Endodermal cell (in vitro differentiated cells): ENCODE results near the gene IL22RA2. TPM values are rescaled to one million over a fixed set of nuclear protein-coding genes. Genes with fewer than 3 reads are reported as not detected.

ENCODE experiments used
- DNase-seq: peaks from one replicate; pipeline ENCODE4 v3.0.0-alpha.2; 2017
- H3K27ac ChIP-seq: 2 replicates; pipeline ENCODE4 v1.5.1; 2013; ENCODE audit warnings: mild to moderate bottlenecking, low read depth, low read length, moderate library complexity
- H3K27me3 ChIP-seq: 2 replicates; pipeline ENCODE4 v1.6.1; 2013; ENCODE audit warnings: mild to moderate bottlenecking, low read length, moderate library complexity; ENCODE audit not compliant: insufficient read depth, control insufficient read depth, poor library complexity, severe bottlenecking
- H3K36me3 ChIP-seq: 2 replicates; pipeline ENCODE4 v1.7.0; 2013; ENCODE audit warnings: mild to moderate bottlenecking, low read length, moderate library complexity; ENCODE audit not compliant: control insufficient read depth, insufficient read depth
- H3K4me1 ChIP-seq: one replicate; pipeline ENCODE4 v1.7.0; 2013; ENCODE audit warnings: low read length; ENCODE audit not compliant: control insufficient read depth, insufficient read depth
- H3K4me3 ChIP-seq: 2 replicates; pipeline ENCODE4 v1.5.1; 2013; ENCODE audit warnings: mild to moderate bottlenecking, low read length, moderate library complexity
- H3K9ac ChIP-seq: 2 replicates; pipeline ENCODE4 v1.6.1; 2013; ENCODE audit warnings: mild to moderate bottlenecking, low read length, moderate library complexity; ENCODE audit not compliant: poor library complexity, severe bottlenecking; ENCODE audit errors: extremely low read depth
- H3K9me3 ChIP-seq: 2 replicates; pipeline ENCODE4 v1.6.1; 2013; ENCODE audit warnings: mild to moderate bottlenecking, low read length, moderate library complexity; ENCODE audit not compliant: control insufficient read depth
- H3K27ac Mint-ChIP-seq: 2 replicates; pipeline ENCODE4 v1.8.0; 2020; ENCODE audit warnings: mixed read lengths
- H3K27me3 Mint-ChIP-seq: 2 replicates; pipeline ENCODE4 v1.8.0; 2021; ENCODE audit warnings: mild to moderate bottlenecking, mixed read lengths; ENCODE audit not compliant: insufficient read depth
- H3K36me3 Mint-ChIP-seq: 2 replicates; pipeline ENCODE4 v1.8.0; 2020; ENCODE audit warnings: low read depth, mixed read lengths
- H3K4me1 Mint-ChIP-seq: 2 replicates; pipeline ENCODE4 v1.8.0; 2020; ENCODE audit warnings: mixed read lengths
- H3K4me3 Mint-ChIP-seq: 2 replicates; pipeline ENCODE4 v1.8.0; 2020; ENCODE audit warnings: mild to moderate bottlenecking, moderate library complexity, mixed read lengths
- H3K9me3 Mint-ChIP-seq: 2 replicates; pipeline ENCODE4 v1.8.0; 2020; ENCODE audit warnings: mild to moderate bottlenecking, mixed read lengths
- CTCF ChIP-seq: fragments of 200-600 bp; sonication (generic); conservative IDR thresholded peaks from 2 replicates; pipeline ENCODE4 v1.5.0; 2021; ENCODE audit warnings: antibody characterized with exemption, mild to moderate bottlenecking
- WGBS, 2 experiments: methylation state at CpG; one replicate each; pipeline versions ENCODE4 v1.1.5 to v1.1.7; 2013; ENCODE audit warnings: missing lambda C conversion rate in 2 of 2, mixed read lengths in 1 of 2; ENCODE audit not compliant: insufficient coverage in 1 of 2, insufficient read length in 1 of 2; 5-methylcytosine and 5-hydroxymethylcytosine counted together
- total RNA-seq, 2 donors: library from RNA; stranded (reverse); fragmentation: NEBNext Ultra II Directional in 1 of 2; extraction: Animal tissue kit (Norgen Biotek cat#: 25700) in 1 of 2; gene quantifications; 2 replicates in 1 of 2; 3 replicates in 1 of 2; pipeline ENCODE4 v1.2.1, GENCODE V29; 2021

Gene IL22RA2
- total RNA-seq, 2 donors from 2014 or later: not detected

GRCh38 chr6:137192821-137193220 lies 19.4 kb upstream of the IL22RA2 start:
- no peak overlapping the region for H3K27ac ChIP-seq
- H3K36me3 ChIP-seq: peaks cover 14% of the 10 kb centered on the region
- no peaks in the 10 kb centered on the region for H3K27me3 Mint-ChIP-seq
- H3K9me3 ChIP-seq: peaks cover 32% of the 10 kb centered on the region
- H3K4me1 Mint-ChIP-seq: no peaks in the 10 kb centered on the region
- 81 to 100% methylated on average over 1 of the region's 4 CpGs for WGBS, 2 experiments
- H3K9me3 Mint-ChIP-seq: peaks cover 44% of the 10 kb centered on the region
- H3K4me1 ChIP-seq: no peaks in the 10 kb centered on the region
- H3K4me3 Mint-ChIP-seq: no peak overlapping the region
- H3K9ac ChIP-seq: no peak overlapping the region
- no peak overlapping the region for H3K27ac Mint-ChIP-seq
- DNase-seq: no peak
- TF ChIP-seq CTCF: no peak
- peaks cover 15% of the 10 kb centered on the region for H3K36me3 Mint-ChIP-seq
- H3K4me3 ChIP-seq: no peak overlapping the region
- no peaks in the 10 kb centered on the region for H3K27me3 ChIP-seq

- Histone ChIP-seq H3K9ac (no peak overlapping the region), H3K36me3 (peaks cover 4% of the 10 kb centered on the region), H3K4me1 (no peaks in the 10 kb centered on the region), H3K27ac (no peak overlapping the region), H3K4me3 (no peak overlapping the region), H3K27me3 (no peaks in the 10 kb centered on the region), H3K9me3 (peaks cover 39% of the 10 kb centered on the region)
- TF ChIP-seq CTCF: no peak
- no peak overlapping the region for H3K4me3 Mint-ChIP-seq
- no peak overlapping the region for H3K27ac Mint-ChIP-seq
- H3K9me3 Mint-ChIP-seq: peaks cover 52% of the 10 kb centered on the region
- WGBS, 2 experiments: 97% methylated on average over 1 of the region's 1 CpG; no CpG with 5 or more reads in 1 of the 2 experiments
- H3K27me3 Mint-ChIP-seq: no peaks in the 10 kb centered on the region
- peaks cover 8% of the 10 kb centered on the region for H3K36me3 Mint-ChIP-seq
- no peaks in the 10 kb centered on the region for H3K4me1 Mint-ChIP-seq
- DNase-seq: no peak
Observed at GRCh38 chr6:137191670-137192069, 18.2 kb upstream of the IL22RA2 start.

GRCh38 chr6:137191236-137191635 lies 17.8 kb upstream of the IL22RA2 start:
- Histone ChIP-seq H3K36me3 (no peaks in the 10 kb centered on the region), H3K9ac (no peak overlapping the region), H3K9me3 (peaks cover 41% of the 10 kb centered on the region), H3K27me3 (no peaks in the 10 kb centered on the region), H3K27ac (no peak overlapping the region), H3K4me3 (no peak overlapping the region), H3K4me1 (no peaks in the 10 kb centered on the region)
- peaks cover 57% of the 10 kb centered on the region for H3K9me3 Mint-ChIP-seq
- H3K27ac Mint-ChIP-seq: no peak overlapping the region
- 88% methylated on average over 3 of the region's 3 CpGs; no CpG with 5 or more reads in 1 of the 2 experiments for WGBS, 2 experiments
- peaks cover 3% of the 10 kb centered on the region for H3K36me3 Mint-ChIP-seq
- DNase-seq: no peak
- no peak overlapping the region for H3K4me3 Mint-ChIP-seq
- H3K4me1 Mint-ChIP-seq: no peaks in the 10 kb centered on the region
- no peak for TF ChIP-seq CTCF
- H3K27me3 Mint-ChIP-seq: no peaks in the 10 kb centered on the region
